Glomerular visceral epithelial cell (primary cell): ENCODE data around the gene CABP1.

ENCODE experiments used
- DNase-seq: peaks from one replicate; pipeline ENCODE4 v3.0.0-alpha.2; 2016; ENCODE audit errors: extremely low spot score

CABP1 gene

GRCh38 chr12:120693848-120694247 lies 53.4 kb downstream of the CABP1 start:
- DNase-seq: no peak

- no peak for DNase-seq
These were observed 56.2 kb downstream of the CABP1 start for GRCh38 chr12:120696626-120697025.

GRCh38 chr12:120697344-120697743 lies 56.9 kb downstream of the CABP1 start:
- DNase-seq: no peak

GRCh38 chr12:120698665-120699064 lies 58.2 kb downstream of the CABP1 start:
- DNase-seq: no peak

- no peak for DNase-seq
These were observed 59.1 kb downstream of the CABP1 start for GRCh38 chr12:120699553-120699952.

GRCh38 chr12:120700886-120701285 lies 60.5 kb downstream of the CABP1 start:
- DNase-seq: no peak

- DNase-seq: no peak
These were observed 62.2 kb downstream of the CABP1 start for GRCh38 chr12:120702637-120703036.

GRCh38 chr12:120703311-120703942 lies 63.0 kb downstream of the CABP1 start:
- DNase-seq: no peak

GRCh38 chr12:120705618-120706017 lies 65.2 kb downstream of the CABP1 start:
- no peak for DNase-seq

GRCh38 chr12:120706029-120706428 lies 65.6 kb downstream of the CABP1 start:
- DNase-seq: no peak

GRCh38 chr12:120708651-120709050 lies 68.2 kb downstream of the CABP1 start:
- no peak for DNase-seq

GRCh38 chr12:120710031-120710804 lies 69.8 kb downstream of the CABP1 start, which contains the start of gene UNC119B:
UNC119B (plus strand) TSS chr12:120710458; CDS start chr12:120710475, 17 bp downstream.
- peak; percentile 60 for DNase-seq

- peak; percentile 21 for DNase-seq
These were observed 70.4 kb downstream of the CABP1 start for GRCh38 chr12:120710805-120711296.

GRCh38 chr12:120711411-120711810 lies 71.0 kb downstream of the CABP1 start:
- no peak for DNase-seq

- DNase-seq: no peak
These were observed 72.2 kb downstream of the CABP1 start for GRCh38 chr12:120712610-120713009.

- peak; percentile 76 for DNase-seq
These were observed 73.5 kb downstream of the CABP1 start for GRCh38 chr12:120713861-120714482.
